Measurements from ENCODE around the gene GNAL.

GRCh38 chr18:11785444-11786055 lies 96.5 kb downstream of the GNAL start:
- no peak for TF ChIP-seq POLR2AphosphoS5 (IDR thresholded peaks at IDR 0.05; ENCODE audit: borderline replicate concordance, low read depth, low read length)
- TF ChIP-seq EZH2 (IDR thresholded peaks at IDR 0.05) = no peak
- TF ChIP-seq FOXP2 (optimal IDR thresholded peaks at IDR 0.05; ENCODE audit: control extremely low read depth, extremely low read length, insufficient read depth) = no peak
